Upper lobe of left lung (tissue), 6 donors: ENCODE results near the gene ITGA2. TPM values are rescaled to one million over a fixed set of nuclear protein-coding genes. Genes with fewer than 3 reads are reported as not detected.

Experiments
- ATAC-seq, 2 donors: fragments of 200-7000 bp; cut with Tn5 transposase; one replicate each; pipeline ENCODE4 v1.9.1; 2022; ENCODE audit warnings: mild to moderate bottlenecking in 2 of 2, moderate library complexity in 2 of 2; ENCODE audit not compliant: low FRiP score in 2 of 2
- DNase-seq, 2 donors: peaks; one replicate each; pipeline ENCODE4 v3.0.0-alpha.2; 2019 to 2020
- H3K27ac ChIP-seq, 4 donors: fragments of 200-600 bp; sonication (generic); one replicate each; pipeline ENCODE4 v1.5.1; 2016 to 2019
- H3K27me3 ChIP-seq, 4 donors: fragments of 200-600 bp; sonication (generic); one replicate each; pipeline ENCODE4 v1.5.1; 2017 to 2019
- H3K36me3 ChIP-seq, 4 donors: fragments of 200-600 bp; sonication (generic); one replicate each; pipeline ENCODE4 v1.5.1; 2016 to 2019
- H3K4me1 ChIP-seq, 4 donors: fragments of 200-600 bp; sonication (generic); one replicate each; pipeline ENCODE4 v1.5.1; 2018 to 2019
- H3K4me3 ChIP-seq, 4 donors: fragments of 200-600 bp; sonication (generic); one replicate each; pipeline ENCODE4 v1.5.1; 2017 to 2019; ENCODE audit warnings: mild to moderate bottlenecking in 2 of 4, moderate library complexity in 1 of 4
- H3K9me3 ChIP-seq, 4 donors: fragments of 200-600 bp; sonication (generic); one replicate each; pipeline ENCODE4 v1.5.1; 2018 to 2019
- EP300 ChIP-seq, 4 donors: sonication (generic); formaldehyde crosslinking; IDR thresholded peaks; one replicate each; pipeline ENCODE4 v1.5.1; 2017; ENCODE audit warnings: antibody characterized with exemption in 4 of 4, control low read depth in 2 of 4
- POLR2A ChIP-seq, 4 donors: fragments of 450-650 bp; IDR thresholded peaks; one replicate each; pipeline ENCODE4 v1.5.1; 2016 to 2017; ENCODE audit warnings: antibody characterized with exemption in 4 of 4, mild to moderate bottlenecking in 2 of 4
- POLR2AphosphoS5 ChIP-seq, 2 donors: sonication (generic); formaldehyde crosslinking; IDR thresholded peaks; one replicate each; pipeline ENCODE4 v1.5.1; 2017; ENCODE audit warnings: antibody characterized with exemption in 2 of 2
- WGBS, 2 donors: methylation state at CpG; one replicate each; pipeline ENCODE4 v1.1.5; 2017 to 2018; 5-methylcytosine and 5-hydroxymethylcytosine counted together
- total RNA-seq, 6 donors: library from RNA; depleted of rRNA in 4 of 6; stranded (reverse); fragments of >200 nt in 4 of 6; gene quantifications; one replicate each; pipeline versions ENCODE4 v1.1.0 to v1.2.1, GENCODE V29; 2016 to 2021
- TF ChIP-seq, protein P1 (sequence below), 6 experiments: fragments of 450-650 bp in 4 of 6; fragments of 200-600 bp in 2 of 6; sonication (generic) in 2 of 6; IDR thresholded peaks; one replicate each; pipeline ENCODE4 v1.5.1; 2016 to 2019; ENCODE audit warnings: antibody characterized with exemption in 6 of 6
- donor health status: DM: no; HTN: no; CAD: no; lungs with moderate emphysema.
- donor health status: DM: no; HTN: yes; CAD: no; lungs with severe emphysema.

ITGA2 gene
- total RNA-seq, 6 donors from 2014 or later = 4.2 to 45.8 (median 13.7) TPM

DNA sequence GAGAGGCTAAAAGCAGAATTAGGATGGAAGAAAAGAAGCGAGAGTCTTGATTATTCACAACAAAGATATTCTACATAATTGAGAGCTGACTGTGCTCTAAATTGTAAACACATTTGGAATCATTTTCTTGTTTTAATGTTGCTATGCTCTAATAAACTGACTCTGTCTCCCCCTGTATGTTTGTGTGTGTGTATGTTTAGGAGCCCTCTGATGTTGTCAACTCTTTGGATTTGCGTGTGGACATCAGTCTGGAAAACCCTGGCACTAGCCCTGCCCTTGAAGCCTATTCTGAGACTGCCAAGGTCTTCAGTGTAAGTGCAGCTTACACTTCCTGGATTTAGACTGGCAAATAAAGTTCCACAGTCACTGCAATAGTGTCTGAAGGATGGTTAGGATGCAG lies 82.6 kb downstream of the ITGA2 start:
- Histone ChIP-seq H3K36me3 (peaks cover 0 to 71% (median 15%) of the 10 kb centered on the region in 4 donors), H3K4me1 (no peaks in the 10 kb centered on the region), H3K27ac (no peak overlapping the region), H3K4me3 (no peak overlapping the region), H3K9me3 (no peaks in the 10 kb centered on the region), H3K27me3 (no peaks in the 10 kb centered on the region)
- TF ChIP-seq POLR2A (IDR thresholded peaks at IDR 0.05) (no peak), EP300 (IDR thresholded peaks at IDR 0.05) (no peak), POLR2AphosphoS5 (IDR thresholded peaks at IDR 0.05) (no peak)
- TF ChIP-seq, protein P1, sequence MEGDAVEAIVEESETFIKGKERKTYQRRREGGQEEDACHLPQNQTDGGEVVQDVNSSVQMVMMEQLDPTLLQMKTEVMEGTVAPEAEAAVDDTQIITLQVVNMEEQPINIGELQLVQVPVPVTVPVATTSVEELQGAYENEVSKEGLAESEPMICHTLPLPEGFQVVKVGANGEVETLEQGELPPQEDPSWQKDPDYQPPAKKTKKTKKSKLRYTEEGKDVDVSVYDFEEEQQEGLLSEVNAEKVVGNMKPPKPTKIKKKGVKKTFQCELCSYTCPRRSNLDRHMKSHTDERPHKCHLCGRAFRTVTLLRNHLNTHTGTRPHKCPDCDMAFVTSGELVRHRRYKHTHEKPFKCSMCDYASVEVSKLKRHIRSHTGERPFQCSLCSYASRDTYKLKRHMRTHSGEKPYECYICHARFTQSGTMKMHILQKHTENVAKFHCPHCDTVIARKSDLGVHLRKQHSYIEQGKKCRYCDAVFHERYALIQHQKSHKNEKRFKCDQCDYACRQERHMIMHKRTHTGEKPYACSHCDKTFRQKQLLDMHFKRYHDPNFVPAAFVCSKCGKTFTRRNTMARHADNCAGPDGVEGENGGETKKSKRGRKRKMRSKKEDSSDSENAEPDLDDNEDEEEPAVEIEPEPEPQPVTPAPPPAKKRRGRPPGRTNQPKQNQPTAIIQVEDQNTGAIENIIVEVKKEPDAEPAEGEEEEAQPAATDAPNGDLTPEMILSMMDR (IDR thresholded peaks at IDR 0.05) = no peak
- ATAC-seq (no peak), DNase-seq (no peak)
- WGBS, 2 donors = 88 to 92% methylated on average over 2 of the region's 2 CpGs

DNA sequence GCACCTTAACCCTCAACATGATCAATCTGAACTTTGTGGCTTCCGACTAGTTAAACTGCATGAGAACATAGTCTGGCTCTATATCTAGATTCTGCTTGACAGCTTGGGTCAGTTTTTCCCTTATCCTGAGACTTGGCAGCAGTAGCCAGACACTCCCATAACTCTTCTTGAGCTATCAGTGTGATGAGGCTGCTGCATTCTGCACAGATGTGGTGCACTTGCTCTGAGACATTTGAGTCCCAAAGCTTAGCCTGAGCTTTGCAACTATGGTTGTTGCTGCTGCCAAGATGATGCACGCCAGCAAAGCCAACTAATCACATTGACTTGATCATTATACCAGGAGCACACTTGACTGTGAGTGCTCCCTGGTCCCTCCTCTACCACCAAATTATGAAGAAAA lies 84.2 kb downstream of the ITGA2 start:
- no peak for TF ChIP-seq POLR2AphosphoS5 (IDR thresholded peaks at IDR 0.05)
- TF ChIP-seq, protein P1 (IDR thresholded peaks at IDR 0.05) = no peak
- no peak for TF ChIP-seq POLR2A (IDR thresholded peaks at IDR 0.05)
- TF ChIP-seq EP300 (IDR thresholded peaks at IDR 0.05) = no peak
- DNase-seq (no peak), ATAC-seq (peak in 1 of 2 donors; percentile 90)
- Histone ChIP-seq H3K27ac (no peak overlapping the region), H3K9me3 (no peaks in the 10 kb centered on the region), H3K27me3 (no peaks in the 10 kb centered on the region), H3K4me3 (no peak overlapping the region), H3K36me3 (peaks cover 0 to 62% (median 15%) of the 10 kb centered on the region in 4 donors), H3K4me1 (no peaks in the 10 kb centered on the region)
- 85 to 94% methylated on average over 2 of the region's 2 CpGs for WGBS, 2 donors

DNA sequence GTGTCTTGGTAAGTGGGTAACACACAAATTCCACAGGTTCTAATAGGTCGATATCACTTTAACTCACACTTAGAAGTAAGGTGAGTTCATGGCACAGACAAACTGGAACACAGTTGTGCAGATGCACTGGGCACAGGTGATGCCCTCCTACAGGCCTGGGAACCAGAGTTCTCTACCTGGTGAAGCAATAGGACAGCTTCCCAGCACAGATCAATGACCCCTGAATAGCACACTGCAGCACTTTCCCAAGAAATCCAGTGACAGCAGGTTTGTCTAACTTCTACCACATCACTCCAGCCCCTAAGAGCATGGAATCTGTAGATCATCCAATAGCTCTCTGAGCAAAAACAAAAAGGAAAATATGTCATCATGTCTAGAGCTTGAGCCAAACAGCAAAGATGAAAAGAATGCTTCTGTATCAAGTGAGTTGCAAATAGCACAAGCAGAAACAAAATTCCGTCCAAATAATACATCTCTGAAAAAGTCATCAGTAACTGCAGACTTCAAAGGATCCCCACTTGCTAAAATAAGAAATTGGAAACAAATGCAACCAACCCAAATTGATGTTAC lies 86.9 kb downstream of the ITGA2 start:
- peak in 1 of 2 donors; percentile 47 for ATAC-seq
- Histone ChIP-seq H3K36me3 (peaks cover 0 to 47% (median 17%) of the 10 kb centered on the region in 4 donors), H3K4me1 (no peaks in the 10 kb centered on the region), H3K9me3 (no peaks in the 10 kb centered on the region), H3K4me3 (no peak overlapping the region), H3K27me3 (no peaks in the 10 kb centered on the region), H3K27ac (no peak overlapping the region)
- TF ChIP-seq POLR2A (IDR thresholded peaks at IDR 0.05) (no peak), EP300 (IDR thresholded peaks at IDR 0.05) (no peak), POLR2AphosphoS5 (IDR thresholded peaks at IDR 0.05) (no peak)
- TF ChIP-seq, protein P1 (IDR thresholded peaks at IDR 0.05) = no peak
- WGBS, 2 donors = 84 to 86% methylated on average over 2 of the region's 2 CpGs
- DNase-seq = no peak

DNA sequence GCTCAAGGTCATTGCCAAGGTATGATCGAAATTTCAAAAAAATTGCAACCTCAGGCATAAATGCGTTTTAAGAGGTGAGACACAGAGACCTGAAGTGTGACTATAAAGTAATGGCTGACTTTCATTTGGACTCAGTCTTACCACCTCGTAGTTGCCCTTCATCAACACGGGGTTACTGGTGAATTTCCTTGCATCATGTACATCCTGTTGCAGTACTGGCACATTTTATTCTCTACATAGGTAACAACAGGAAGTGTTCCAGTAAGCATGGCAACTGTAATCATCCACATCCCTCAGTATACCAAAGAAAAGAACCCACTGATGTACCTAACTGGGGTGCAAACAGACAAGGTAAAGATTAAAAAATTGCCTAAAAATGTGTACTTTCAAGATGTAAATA lies 91.1 kb downstream of the ITGA2 start:
- ATAC-seq (no peak), DNase-seq (no peak)
- no peaks in the 10 kb centered on the region for H3K27me3 ChIP-seq
- no peaks in the 10 kb centered on the region for H3K9me3 ChIP-seq
- no peak overlapping the region for H3K4me3 ChIP-seq
- H3K36me3 ChIP-seq = peaks cover 0 to 42% (median 12%) of the 10 kb centered on the region in 4 donors
- WGBS, 2 donors = 79 to 85% methylated on average over 4 of the region's 4 CpGs
- H3K4me1 ChIP-seq = no peaks in the 10 kb centered on the region
- no peak overlapping the region for H3K27ac ChIP-seq
- TF ChIP-seq, protein P1 (IDR thresholded peaks at IDR 0.05) = no peak
- TF ChIP-seq EP300 (IDR thresholded peaks at IDR 0.05) (no peak), POLR2A (IDR thresholded peaks at IDR 0.05) (no peak), POLR2AphosphoS5 (IDR thresholded peaks at IDR 0.05) (no peak)

DNA sequence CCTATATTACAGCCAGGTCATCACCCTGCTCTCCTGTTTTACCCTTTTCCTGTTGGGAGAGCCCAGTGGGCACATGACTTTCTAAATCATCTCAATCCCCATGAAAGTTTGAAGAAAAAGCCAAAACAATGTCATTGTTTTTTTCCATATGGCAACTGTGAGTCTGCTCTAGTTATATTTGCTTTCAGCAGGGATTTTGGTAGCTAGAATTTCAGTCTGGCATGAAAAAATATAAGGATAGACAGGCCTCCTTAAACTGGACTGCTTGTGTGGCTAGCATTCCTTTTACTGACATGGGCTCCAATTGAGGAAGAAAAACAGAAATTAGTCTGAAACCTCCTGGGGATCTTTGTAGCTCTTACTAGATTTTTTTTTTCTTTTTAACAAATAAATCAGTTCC lies 94.8 kb downstream of the ITGA2 start:
- Histone ChIP-seq H3K27ac (no peak overlapping the region), H3K27me3 (no peaks in the 10 kb centered on the region), H3K4me1 (no peaks in the 10 kb centered on the region), H3K9me3 (no peaks in the 10 kb centered on the region), H3K36me3 (peaks cover 0 to 42% (median 4%) of the 10 kb centered on the region in 4 donors), H3K4me3 (no peak overlapping the region)
- no peak for ATAC-seq
- no peak for DNase-seq
- no peak for TF ChIP-seq POLR2A (IDR thresholded peaks at IDR 0.05)
- no peak for TF ChIP-seq POLR2AphosphoS5 (IDR thresholded peaks at IDR 0.05)
- TF ChIP-seq, protein P1 (IDR thresholded peaks at IDR 0.05) = no peak
- no peak for TF ChIP-seq EP300 (IDR thresholded peaks at IDR 0.05)
